ENCODE results near the gene ASL. TPM values are rescaled to one million over a fixed set of nuclear protein-coding genes. Genes with fewer than 3 reads are reported as not detected.
A peak's percentile ranks its signal among the peaks of the same experiment; 100 is the strongest.
"Not testable (repeated sequence)": the region's sequence is repeated elsewhere in the genome, so short reads cannot be mapped to it uniquely, and the experiment has no call there.

ASL gene
- total RNA-seq, 1 donor from 2014 or later: 8.8 TPM

- DNase-seq (no peak), ATAC-seq (ENCODE audit: poor library complexity) (no peak)
- intact Hi-C loops (cut with DNase I): no loop called here
Measured at GRCh38 chr7:66069732-66070131, 5.9 kb upstream of the ASL start.

DNA sequence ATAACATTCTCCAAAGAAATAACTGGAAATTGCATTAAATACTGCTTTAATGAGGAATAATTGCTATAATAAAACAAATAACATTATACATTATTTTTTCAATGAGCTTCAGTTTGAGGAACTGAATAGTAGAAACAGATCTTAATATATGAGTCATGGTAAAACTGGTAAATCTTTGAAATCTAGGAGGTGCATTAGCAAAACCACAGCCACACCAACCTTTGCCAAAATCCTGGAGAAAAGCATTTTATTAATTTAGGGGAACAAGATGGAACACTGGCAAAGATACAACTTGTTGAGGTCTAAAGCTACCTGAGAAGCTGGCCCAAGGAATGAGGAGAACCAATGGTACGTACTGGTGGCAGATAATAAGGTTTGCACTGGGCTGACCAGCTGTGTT, 5.4 kb upstream of the ASL start:
- intact Hi-C loops (cut with DNase I): no loop called here
- DNase-seq (no peak), ATAC-seq (ENCODE audit: poor library complexity) (no peak)

- DNase-seq; ATAC-seq (ENCODE audit: poor library complexity); intact Hi-C loops (cut with DNase I): not testable (repeated sequence)
Measured at GRCh38 chr7:66072208-66072607, 3.4 kb upstream of the ASL start.

DNA sequence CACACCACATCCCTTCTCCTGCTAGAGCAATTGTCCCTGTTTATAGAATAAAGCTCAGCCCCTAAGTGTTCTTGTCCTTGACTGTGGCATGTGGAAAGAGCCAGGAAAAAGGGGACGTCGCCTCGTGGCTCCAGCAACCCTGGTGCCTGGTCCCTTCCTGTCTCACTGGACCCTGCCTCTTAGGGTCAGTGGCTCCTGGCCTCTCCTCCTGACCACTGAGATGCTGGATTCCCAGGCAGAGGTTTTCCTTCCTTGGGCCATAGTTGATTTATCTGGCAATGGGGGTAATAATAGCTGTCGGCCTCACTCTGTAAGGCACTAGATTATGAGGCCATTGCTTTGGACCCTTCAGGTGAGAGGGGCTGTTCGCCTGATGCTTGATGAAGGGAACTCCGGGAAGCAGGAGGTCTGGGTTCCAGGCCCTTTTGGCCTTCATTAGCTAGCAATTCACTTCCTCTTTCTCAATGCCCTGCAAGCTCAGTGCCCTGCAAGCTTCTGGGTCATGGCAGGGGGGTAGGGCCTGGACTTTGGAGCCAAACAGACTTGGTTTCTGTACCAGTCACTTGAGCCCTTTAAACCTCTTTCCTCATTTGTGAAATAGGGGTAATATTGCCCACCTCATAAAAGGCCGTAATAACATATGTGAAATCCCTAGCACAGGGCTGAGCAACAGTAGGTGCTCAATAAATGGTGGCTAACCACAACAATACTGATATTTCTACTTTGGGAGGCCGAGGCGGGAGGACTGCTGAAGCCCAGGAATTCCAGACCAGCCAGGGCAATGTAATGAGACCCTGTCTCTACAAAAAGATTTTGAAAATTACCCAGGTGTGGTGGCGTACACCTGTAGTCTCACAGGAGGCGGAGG, 1.1 kb downstream of the ASL start:
- DNase-seq: no peak
- intact Hi-C loops (cut with DNase I): no loop called here
- no peak for ATAC-seq (ENCODE audit: poor library complexity)

- ATAC-seq (ENCODE audit: poor library complexity) (peak; percentile 16), DNase-seq (no peak)
- intact Hi-C loops (cut with DNase I): no loop called here
Measured at GRCh38 chr7:66078067-66078466, 2.4 kb downstream of the ASL start.

DNA sequence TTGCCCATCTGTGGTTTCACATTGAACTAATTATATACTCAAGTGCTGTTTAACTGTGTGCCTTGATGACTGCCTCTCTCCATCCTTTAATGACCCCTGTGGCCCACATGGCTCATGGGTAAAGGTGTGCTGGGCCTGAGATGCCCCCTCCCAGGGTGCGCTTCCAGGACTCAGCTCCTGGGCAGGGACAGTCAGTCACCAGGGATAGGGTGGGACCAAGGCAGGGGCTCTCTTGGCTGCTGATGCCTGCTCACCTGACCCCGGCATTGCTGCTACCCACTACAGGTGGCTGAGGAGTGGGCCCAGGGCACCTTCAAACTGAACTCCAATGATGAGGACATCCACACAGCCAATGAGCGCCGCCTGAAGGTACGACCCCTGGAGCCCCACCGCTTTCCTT, 6.5 kb downstream of the ASL start:
- DNase-seq: no peak
- intact Hi-C loops (cut with DNase I): no loop called here
- ATAC-seq (ENCODE audit: poor library complexity): no peak

- ATAC-seq (ENCODE audit: poor library complexity) (no peak), DNase-seq (peak; percentile 25)
- intact Hi-C loops (cut with DNase I): no loop called here
Measured at GRCh38 chr7:66082886-66083415, 7.3 kb downstream of the ASL start.

DNA sequence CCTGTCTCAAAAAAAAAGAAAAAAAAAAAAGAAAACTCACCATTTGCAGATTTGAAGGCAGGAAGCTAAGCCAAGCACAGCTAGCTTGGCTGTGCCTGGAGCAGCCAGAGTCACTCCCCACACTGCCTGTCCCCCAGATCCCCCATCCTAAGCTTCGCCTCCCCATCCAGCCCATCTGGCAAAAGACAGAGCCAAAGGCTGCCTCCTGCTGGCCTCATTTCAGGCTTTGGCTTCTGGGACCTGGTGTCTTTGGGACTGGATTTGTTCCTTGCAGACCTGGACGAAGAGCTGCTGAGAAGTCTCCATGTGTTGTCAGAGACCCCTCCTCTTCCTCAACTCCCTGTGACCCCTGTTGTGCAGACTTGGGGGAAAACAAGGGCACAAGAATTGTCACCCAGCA, 8.1 kb downstream of the ASL start:
- DNase-seq (peak; percentile 10), ATAC-seq (ENCODE audit: poor library complexity) (no peak)
- intact Hi-C loops (cut with DNase I): no loop called here

- DNase-seq (no peak), ATAC-seq (ENCODE audit: poor library complexity) (no peak)
- intact Hi-C loops (cut with DNase I): no loop called here
Measured at GRCh38 chr7:66088861-66089838, 13.5 kb downstream of the ASL start.

- ATAC-seq (ENCODE audit: poor library complexity) (no peak), DNase-seq (no peak)
- intact Hi-C loops (cut with DNase I): no loop called here
Measured at GRCh38 chr7:66092654-66093053, 17.0 kb downstream of the ASL start.

DNA sequence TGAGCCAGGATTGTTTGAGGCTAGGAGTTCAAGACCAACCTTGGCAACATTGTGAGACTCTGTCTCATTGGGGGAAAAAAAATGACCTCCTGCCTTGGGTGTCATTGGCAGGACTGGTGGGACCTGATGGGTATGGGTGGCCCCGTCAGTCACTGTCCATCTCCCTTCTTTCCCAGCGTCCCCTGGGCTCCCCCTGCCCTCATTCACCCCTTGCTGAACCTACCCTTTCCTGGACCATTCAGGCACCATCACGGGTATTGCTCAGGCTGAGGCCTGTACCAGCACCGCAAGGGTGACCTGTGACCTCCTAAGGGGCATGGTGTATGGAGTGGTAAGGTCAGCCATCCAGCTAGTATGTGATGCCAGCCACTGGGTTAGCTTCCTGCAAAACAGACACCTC, 19.4 kb downstream of the ASL start:
- no peak for ATAC-seq (ENCODE audit: poor library complexity)
- intact Hi-C loops (cut with DNase I): no loop called here

DNA sequence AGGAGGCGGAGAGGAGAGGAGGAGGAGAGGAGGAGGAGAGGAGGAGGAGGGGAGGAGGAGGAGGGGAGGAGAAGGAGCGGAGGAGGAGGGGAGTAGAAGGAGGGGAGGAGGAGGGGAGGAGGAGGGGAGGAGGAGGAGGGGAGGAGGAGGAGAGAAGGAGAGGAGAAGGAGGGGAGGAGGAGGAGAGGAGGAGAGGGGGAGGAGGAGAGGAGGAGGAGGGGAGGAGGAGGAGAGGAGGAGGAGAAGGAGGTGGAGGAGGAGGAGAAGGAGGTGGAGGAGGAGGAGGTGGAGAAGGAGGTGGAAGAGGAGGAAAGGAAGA, 23.6 kb downstream of the ASL start:
- ATAC-seq (ENCODE audit: poor library complexity): peak; percentile 26
- DNase-seq: no peak
- intact Hi-C loops (cut with DNase I): no loop called here

More for the DNA sequence above, 19.4 kb downstream of the ASL start:
- no peak for DNase-seq

DNA sequence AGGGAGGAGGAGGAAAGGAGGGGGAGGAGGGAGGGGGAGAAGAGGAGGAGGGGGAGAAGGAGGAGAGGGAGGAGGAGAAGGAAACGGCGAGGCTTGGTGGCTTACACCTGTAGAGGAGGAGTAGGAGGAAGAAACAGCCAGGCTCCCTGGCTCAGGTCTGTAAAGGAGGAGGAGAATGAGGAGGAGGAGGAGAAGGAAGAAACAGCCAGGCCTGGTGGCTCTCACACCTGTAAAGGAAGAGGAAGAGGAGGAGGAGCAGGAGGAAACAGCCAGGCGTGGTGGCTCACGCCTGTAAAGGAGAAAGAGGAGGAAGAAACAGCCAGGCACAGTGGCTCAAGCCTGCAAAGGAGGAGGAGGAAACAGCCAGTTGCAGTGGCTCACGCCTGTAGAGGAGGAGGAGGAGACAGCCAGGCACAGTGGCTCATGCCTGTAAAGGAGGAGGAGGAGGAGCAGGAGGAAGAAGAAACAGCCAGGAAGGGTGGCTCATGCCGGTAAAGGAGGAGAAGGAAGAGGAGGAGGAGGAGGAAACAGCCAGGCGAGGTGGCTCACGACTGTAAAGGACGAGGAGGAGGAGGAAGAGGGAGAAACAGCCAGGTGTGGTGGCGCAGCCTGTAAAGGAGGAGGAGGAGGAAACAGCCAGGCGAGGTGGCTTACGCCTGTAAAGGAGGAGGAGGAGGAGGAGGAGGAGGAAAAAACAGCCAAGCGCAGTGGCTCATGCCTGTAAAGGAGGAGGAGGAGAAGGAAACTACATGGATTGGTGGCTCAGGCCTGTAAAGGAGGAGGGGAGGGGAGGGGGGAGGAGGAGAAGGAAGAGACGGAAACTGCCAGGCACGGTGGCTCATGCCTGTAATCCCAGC, 24.2 kb downstream of the ASL start:
- DNase-seq: peak; percentile 57
- ATAC-seq (ENCODE audit: poor library complexity): peak; percentile 95
- intact Hi-C loops (cut with DNase I): no loop called here

DNA sequence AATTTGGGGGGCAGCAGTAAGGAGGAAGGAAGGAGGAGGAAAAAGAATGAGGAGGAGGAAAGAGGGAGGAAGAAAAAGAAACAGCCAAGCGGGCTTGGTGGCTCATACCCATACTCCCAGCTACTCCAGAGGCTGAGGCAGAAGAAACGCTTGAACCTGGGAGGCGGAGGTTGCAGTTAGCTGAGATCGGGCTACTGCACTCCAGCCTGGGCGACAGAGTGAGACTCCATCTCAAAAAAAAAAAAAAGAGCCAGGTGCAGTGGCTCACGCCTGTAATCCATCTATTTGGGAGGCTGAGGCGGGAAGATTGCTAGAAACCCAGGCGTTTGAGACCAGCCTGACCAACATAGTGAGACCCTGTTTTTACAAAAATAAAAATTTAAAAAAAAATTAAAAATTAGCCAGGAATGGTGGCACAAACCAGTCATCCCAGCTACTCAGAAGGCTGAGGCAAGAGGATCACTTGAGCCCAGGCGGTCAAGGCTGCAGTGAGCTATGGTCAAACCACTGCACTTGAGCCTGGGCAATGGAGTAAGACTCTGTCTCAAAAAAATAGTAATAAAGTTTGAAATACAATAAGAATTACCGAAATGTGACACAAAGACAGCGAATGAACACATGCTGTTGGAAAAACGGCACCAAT, 24.9 kb downstream of the ASL start:
- intact Hi-C loops (cut with DNase I): no loop called here
- DNase-seq: no peak
- ATAC-seq (ENCODE audit: poor library complexity): no peak

GRCh38 chr7:66102168-66102567, 26.5 kb downstream of the ASL start:
- ATAC-seq (ENCODE audit: poor library complexity); intact Hi-C loops (cut with DNase I): not testable (repeated sequence)

GRCh38 chr7:66103994-66104393, 28.4 kb downstream of the ASL start:
- intact Hi-C loops (cut with DNase I); DNase-seq; ATAC-seq (ENCODE audit: poor library complexity): not testable (repeated sequence)

More at GRCh38 chr7:66102168-66102567, 26.5 kb downstream of the ASL start:
- DNase-seq: not testable (repeated sequence)

DNA sequence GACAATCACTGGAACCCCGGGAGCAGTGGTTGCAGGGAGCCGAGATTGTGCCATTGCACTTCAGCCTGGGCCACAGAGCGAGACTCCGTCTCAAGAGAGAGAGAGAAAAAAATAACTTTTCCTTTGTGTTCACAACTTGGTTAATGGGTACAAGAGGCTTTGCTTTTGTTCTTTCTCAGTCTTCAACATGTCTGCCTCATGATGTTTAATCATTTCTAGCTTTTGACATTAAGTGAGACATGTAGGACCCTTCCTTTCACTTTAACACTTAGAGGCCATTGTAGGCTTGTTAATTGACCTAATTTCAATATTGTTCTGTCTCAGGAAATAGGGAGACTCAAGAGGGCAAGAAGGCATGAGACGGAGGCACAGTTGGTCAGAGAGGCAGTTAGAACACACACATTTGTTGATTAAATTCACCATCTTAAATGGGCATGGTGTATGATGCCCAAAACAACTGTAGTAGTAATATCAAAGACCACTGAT, 29.7 kb downstream of the ASL start:
- ATAC-seq (ENCODE audit: poor library complexity): no peak
- intact Hi-C loops (cut with DNase I): no loop called here

DNA sequence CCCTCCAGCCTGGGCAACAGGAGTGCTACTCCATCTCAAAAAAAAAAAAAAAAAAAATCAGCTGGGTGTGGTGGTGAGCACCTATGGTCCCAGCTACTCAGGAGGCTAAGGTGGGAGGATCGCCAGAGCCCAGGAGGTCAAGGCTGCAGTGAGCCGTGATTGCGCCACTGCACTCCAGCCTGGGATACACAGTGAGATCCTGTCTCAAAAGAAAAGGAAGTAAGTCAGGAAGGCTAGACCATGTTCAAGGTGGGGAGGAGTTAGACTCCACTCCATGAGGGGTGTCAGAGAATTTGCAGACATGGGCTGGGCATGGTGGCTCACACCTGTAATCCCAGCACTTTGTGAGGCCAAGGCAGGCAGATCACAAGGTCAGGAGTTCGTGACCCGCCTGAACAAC, 32.8 kb downstream of the ASL start:
- DNase-seq; intact Hi-C loops (cut with DNase I); ATAC-seq (ENCODE audit: poor library complexity): not testable (repeated sequence)

More for the DNA sequence above, 29.7 kb downstream of the ASL start:
- DNase-seq: no peak

Measured in Right ventricle myocardium superior (tissue), 1 donor.